Measurements from ENCODE around the gene DOK6. TPM values are rescaled to one million over a fixed set of nuclear protein-coding genes. Genes with fewer than 3 reads are reported as not detected.

DOK6 gene
- total and polyA plus RNA-seq, 2 of the 13 experiments (the other 11 are each of a cell fraction or from before 2014, with no cell fraction given), result 17.0 to 17.2 TPM

- peak; percentile 71; the same call in 1 of the 2 replicates for TF ChIP-seq HNF4G (IDR thresholded peaks at IDR 0.05; ENCODE audit: borderline replicate concordance, low read depth, low read length)
- no peak for TF ChIP-seq HNF4G (CRISPR knock-in tag; IDR thresholded peaks at IDR 0.05; ENCODE audit: borderline replicate concordance, low read depth)
- peak; percentile 60; the same call in 1 of the 2 replicates for TF ChIP-seq GATAD2A (CRISPR knock-in tag; IDR thresholded peaks at IDR 0.05)
- peak; percentile 21; the same call in 1 of the 2 replicates for TF ChIP-seq FOXA3 (CRISPR knock-in tag; IDR thresholded peaks at IDR 0.05)
- TF ChIP-seq SOX5 (CRISPR knock-in tag; IDR thresholded peaks at IDR 0.05; ENCODE audit: borderline replicate concordance), result 0 out of 2 replicates have a peak, but pooled peaks have one; percentile 16
- TF ChIP-seq HNF4A (CRISPR knock-in tag; IDR thresholded peaks at IDR 0.05), result peak; percentile 85
- peak; percentile 50; the same call in 1 of the 2 replicates for TF ChIP-seq ZNF644 (CRISPR knock-in tag; IDR thresholded peaks at IDR 0.05; ENCODE audit: low read depth)
- no peak for TF ChIP-seq ZNF737 (CRISPR knock-in tag; IDR thresholded peaks at IDR 0.05; ENCODE audit: borderline replicate concordance)
- TF ChIP-seq HDAC2 (CRISPR knock-in tag; IDR thresholded peaks at IDR 0.05), result 0 out of 2 replicates have a peak, but pooled peaks have one; percentile 15
- TF ChIP-seq CEBPG (CRISPR knock-in tag; IDR thresholded peaks at IDR 0.05), result peak; percentile 56; the same call in 1 of the 2 replicates
- TF ChIP-seq SNAPC2 (CRISPR knock-in tag; IDR thresholded peaks at IDR 0.05), result no peak
- no peak for TF ChIP-seq TFE3 (CRISPR knock-in tag; IDR thresholded peaks at IDR 0.05)
- no peak for TF ChIP-seq RARA (CRISPR knock-in tag; IDR thresholded peaks at IDR 0.05)
- TF ChIP-seq REST (IDR thresholded peaks at IDR 0.05; ENCODE audit: borderline replicate concordance in 1 of 2, low read depth in 1 of 2, low read length in 2 of 2), result no peak
- 0 out of 2 replicates have a peak, but pooled peaks have one; percentile 52 for TF ChIP-seq EHMT2 (IDR thresholded peaks at IDR 0.05; ENCODE audit: borderline replicate concordance, low read depth, low read length)
- TF ChIP-seq ARID3A (IDR thresholded peaks at IDR 0.05; ENCODE audit: low read depth, low read length), result peak; percentile 56; the same call in 1 of the 2 replicates
- TF ChIP-seq ZNF790 (CRISPR knock-in tag; IDR thresholded peaks at IDR 0.05; ENCODE audit: borderline replicate concordance), result no peak
- peak; percentile 44 for TF ChIP-seq ZMYM4 (CRISPR knock-in tag; IDR thresholded peaks at IDR 0.05)
- TF ChIP-seq POGZ (CRISPR knock-in tag; IDR thresholded peaks at IDR 0.05), result 0 out of 2 replicates have a peak, but pooled peaks have one; percentile 31
- no peak for TF ChIP-seq SOX13 (IDR thresholded peaks at IDR 0.05)
- TF ChIP-seq SOX13 (CRISPR knock-in tag; conservative IDR thresholded peaks at IDR 0.05 in 1 of 2, IDR thresholded peaks at IDR 0.05 in 1 of 2), result 0 out of 4 replicates have a peak, but pooled peaks of 1 of the 2 experiments have one; percentile 28
Observed at GRCh38 chr18:69367104-69367503, 33.6 kb upstream of the DOK6 start (continued).
